Testis (tissue), 2 donors: ENCODE data around the gene TASP1.
"Not testable (repeated sequence)": the region's sequence is repeated elsewhere in the genome, so short reads cannot be mapped to it uniquely, and the experiment has no call there.

Experiments used
- POLR2A ChIP-seq: fragments of 450-650 bp; IDR thresholded peaks from one replicate; pipeline ENCODE4 v1.6.1; 2017; ENCODE audit warnings: antibody characterized with exemption, mild to moderate bottlenecking, moderate library complexity
- TF ChIP-seq, protein P1 (sequence below), 3 experiments: fragments of 450-650 bp in 2 of 3; fragments of 200-600 bp in 1 of 3; sonication (generic) in 1 of 3; IDR thresholded peaks; one replicate each; pipeline ENCODE4 v1.5.1; 2016 to 2019; ENCODE audit warnings: antibody characterized with exemption in 3 of 3, mild to moderate bottlenecking in 2 of 3, moderate library complexity in 1 of 3

DNA sequence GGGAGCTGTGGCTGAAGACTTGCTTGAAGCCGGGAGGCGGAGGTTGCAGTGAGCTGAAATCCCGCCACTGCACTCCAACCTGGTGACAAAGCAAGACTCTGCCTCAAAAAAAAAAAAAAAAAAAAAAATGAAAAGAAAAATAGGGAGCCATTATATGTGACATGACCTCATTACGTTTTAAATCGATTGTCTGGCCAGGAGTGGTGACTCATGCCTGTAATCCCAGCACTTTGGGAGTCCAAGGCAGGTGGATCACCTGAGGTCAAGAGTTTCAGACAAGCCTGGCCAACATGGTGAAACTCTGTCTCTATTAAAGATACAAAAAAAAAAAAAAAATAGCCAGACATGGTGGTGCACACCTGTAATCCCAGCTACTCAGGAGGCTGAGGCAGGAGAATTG lies 19.3 kb upstream of the TASP1 start:
- TF ChIP-seq, protein P1, sequence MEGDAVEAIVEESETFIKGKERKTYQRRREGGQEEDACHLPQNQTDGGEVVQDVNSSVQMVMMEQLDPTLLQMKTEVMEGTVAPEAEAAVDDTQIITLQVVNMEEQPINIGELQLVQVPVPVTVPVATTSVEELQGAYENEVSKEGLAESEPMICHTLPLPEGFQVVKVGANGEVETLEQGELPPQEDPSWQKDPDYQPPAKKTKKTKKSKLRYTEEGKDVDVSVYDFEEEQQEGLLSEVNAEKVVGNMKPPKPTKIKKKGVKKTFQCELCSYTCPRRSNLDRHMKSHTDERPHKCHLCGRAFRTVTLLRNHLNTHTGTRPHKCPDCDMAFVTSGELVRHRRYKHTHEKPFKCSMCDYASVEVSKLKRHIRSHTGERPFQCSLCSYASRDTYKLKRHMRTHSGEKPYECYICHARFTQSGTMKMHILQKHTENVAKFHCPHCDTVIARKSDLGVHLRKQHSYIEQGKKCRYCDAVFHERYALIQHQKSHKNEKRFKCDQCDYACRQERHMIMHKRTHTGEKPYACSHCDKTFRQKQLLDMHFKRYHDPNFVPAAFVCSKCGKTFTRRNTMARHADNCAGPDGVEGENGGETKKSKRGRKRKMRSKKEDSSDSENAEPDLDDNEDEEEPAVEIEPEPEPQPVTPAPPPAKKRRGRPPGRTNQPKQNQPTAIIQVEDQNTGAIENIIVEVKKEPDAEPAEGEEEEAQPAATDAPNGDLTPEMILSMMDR (IDR thresholded peaks at IDR 0.05) = not testable (repeated sequence)
- not testable (repeated sequence) for TF ChIP-seq POLR2A
